K562 (cell line): ENCODE measurements around the gene ZNF235. TPM values are rescaled to one million over a fixed set of nuclear protein-coding genes. Genes with fewer than 3 reads are reported as not detected.

Experiments used
- ATAC-seq: fragments of 200-7000 bp; cut with Tn5 transposase; 3 replicates; pipeline ENCODE4 v1.9.1; 2020; ENCODE audit warnings: moderate library complexity
- BruUV-seq: library from RNA; stranded (reverse); fragments of 400-500 nt; replicated peaks from 2 replicates; lab custom pipeline; 2021; lab: Mats Ljungman, UMichigan
- CTCF ChIA-PET: fragments of 300-600 bp; formaldehyde crosslinking; extraction: SDS; loops from one replicate; lab custom pipeline; 2021; ENCODE audit warnings: low intra/inter-chr PET ratio; lab: Yijun Ruan, JAX
- POLR2A ChIA-PET: fragments of 300-600, 350-650 bp; sonication (Branson Sonifier 250); formaldehyde crosslinking; extraction: SDS; loops from one replicate; lab custom pipeline; 2021; ENCODE audit warnings: antibody characterized with exemption, inconsistent platforms; lab: Yijun Ruan, JAX
- DNase-seq, 4 experiments: peaks; one replicate each; pipeline versions ENCODE4 v3.0.0 to v3.0.0-alpha.2; 2011 to 2018; ENCODE audit warnings: low spot score in 3 of 4, mixed read lengths in 3 of 4; ENCODE audit errors: extremely low read depth in 1 of 4
- FAIRE-seq: peaks from 2 replicates; lab custom pipeline; 2011; peaks lifted over from hg19 to GRCh38; lab: Jason Lieb, UNC
- H2AFZ ChIP-seq: 2 replicates; pipeline ENCODE4 v1.6.0; 2011; ENCODE audit warnings: low read depth, low read length, control low read depth, inconsistent platforms
- H3K27ac ChIP-seq: fragments of 200-600 bp; 3 replicates; pipeline ENCODE4 v1.8.0; 2011; ENCODE audit warnings: low read depth, mild to moderate bottlenecking, control low read depth, inconsistent platforms, low read length, moderate library complexity, mixed read lengths; ENCODE audit errors: extremely low read depth
- H3K27me3 ChIP-seq, 2 experiments: fragments of 300-600 bp in 1 of 2; 2 replicates in 1 of 2; 3 replicates in 1 of 2; pipeline versions ENCODE4 v1.6.0 to v1.8.0; 2011; ENCODE audit warnings: inconsistent platforms in 2 of 2, low read length in 2 of 2, mild to moderate bottlenecking in 1 of 2, mixed read lengths in 1 of 2, moderate library complexity in 1 of 2; ENCODE audit not compliant: control insufficient read depth in 2 of 2, insufficient read depth in 2 of 2
- H3K36me3 ChIP-seq: fragments of 300-600 bp; 3 replicates; pipeline ENCODE4 v1.8.0; 2011; ENCODE audit warnings: mild to moderate bottlenecking, low read length, inconsistent platforms; ENCODE audit not compliant: control insufficient read depth, insufficient read depth
- H3K4me1 ChIP-seq, 2 experiments: fragments of 200-600 bp in 1 of 2; replicated peaks in 1 of 2; 2 replicates in 1 of 2; 3 replicates in 1 of 2; pipeline versions ENCODE4 v1.5.1 to v1.8.0; 2011; ENCODE audit warnings: inconsistent platforms in 2 of 2, low read length in 2 of 2, mild to moderate bottlenecking in 1 of 2, mixed read lengths in 1 of 2, moderate library complexity in 1 of 2; ENCODE audit not compliant: control insufficient read depth in 2 of 2, insufficient read depth in 2 of 2
- H3K4me2 ChIP-seq: 2 replicates; pipeline ENCODE4 v1.6.1; 2011; ENCODE audit warnings: low read length, control low read depth, inconsistent platforms, mixed read lengths; ENCODE audit not compliant: insufficient read depth
- H3K4me3 ChIP-seq: fragments of 200-600 bp; sonication (generic), shearing (Covaris generic); 2 replicates; pipeline ENCODE4 v1.5.1; 2016; ENCODE audit warnings: control low read depth, inconsistent platforms
- H3K79me2 ChIP-seq: fragments of 200-600 bp; 3 replicates; pipeline ENCODE4 v1.8.0; 2011; ENCODE audit warnings: low read length, inconsistent platforms; ENCODE audit not compliant: control insufficient read depth, insufficient read depth
- H3K9ac ChIP-seq, 2 experiments: 2 replicates each; pipeline versions ENCODE4 v1.6.0 to v1.6.1; 2011; ENCODE audit warnings: low read depth in 2 of 2, low read length in 2 of 2, control low read depth in 1 of 2, inconsistent platforms in 1 of 2, mild to moderate bottlenecking in 1 of 2, mixed read lengths in 1 of 2; ENCODE audit not compliant: insufficient read depth in 1 of 2
- H3K9me1 ChIP-seq: one replicate; pipeline ENCODE4 v1.6.0; 2011; ENCODE audit warnings: inconsistent platforms, mild to moderate bottlenecking, low read length, moderate library complexity; ENCODE audit not compliant: control insufficient read depth, insufficient read depth
- H3K9me3 ChIP-seq: replicated peaks from 2 replicates; pipeline ENCODE4 v1.5.1; 2011; ENCODE audit warnings: low read depth, low read length, inconsistent platforms; ENCODE audit not compliant: control insufficient read depth, insufficient read depth
- H4K20me1 ChIP-seq: replicated peaks from 2 replicates; pipeline ENCODE4 v1.6.1; 2011; ENCODE audit warnings: low read length, inconsistent platforms, mixed read lengths; ENCODE audit not compliant: control insufficient read depth, insufficient read depth
- CBX2 ChIP-seq: fragments of 200-600 bp; sonication (generic); IDR thresholded peaks from one replicate; pipeline ENCODE4 v1.6.1; 2012; ENCODE audit warnings: mild to moderate bottlenecking, low read length, inconsistent platforms; ENCODE audit not compliant: insufficient read depth, poor library complexity, severe bottlenecking
- DIDO1 ChIP-seq: fragments of 450-650 bp; IDR thresholded peaks from 2 replicates; pipeline ENCODE4 v1.6.1; 2016; ENCODE audit warnings: low read depth, missing biosample characterization, missing genetic modification characterization
- HDAC2 ChIP-seq: fragments of 450-650 bp; IDR thresholded peaks from 2 replicates; pipeline ENCODE4 v1.6.1; 2016; ENCODE audit warnings: mild to moderate bottlenecking
- MYNN ChIP-seq, 2 experiments: sonication (generic); formaldehyde crosslinking in 1 of 2; IDR thresholded peaks; 2 replicates each; pipeline versions ENCODE4 v1.5.0 to v1.6.1; 2016 to 2020; ENCODE audit warnings: antibody characterized with exemption in 1 of 2, missing genetic modification reagents in 1 of 2
- RUNX1 ChIP-seq: sonication (generic); IDR thresholded peaks from 2 replicates; pipeline ENCODE4 v1.6.1; 2016; ENCODE audit warnings: antibody characterized with exemption, low read depth
- ZNF24 ChIP-seq: fragments of 450-650 bp; IDR thresholded peaks from 2 replicates; pipeline ENCODE4 v1.6.1; 2016
- ZNF274 ChIP-seq: IDR thresholded peaks from 2 replicates; pipeline ENCODE4 v1.6.1; 2011; ENCODE audit warnings: low read depth, mild to moderate bottlenecking, low read length, moderate library complexity, borderline replicate concordance
- WGBS: fragments of 100-300 bp; shearing (Covaris generic); methylation state at CpG from one replicate; pipeline ENCODE4 v1.1.6; 2016; ENCODE audit warnings: low coverage, mixed read lengths; ENCODE audit not compliant: insufficient coverage; ENCODE audit errors: missing lambda C conversion rate; 5-methylcytosine and 5-hydroxymethylcytosine counted together
- in situ Hi-C: fragments of 300-500 bp; cut with MboI; formaldehyde crosslinking; loops from 4 replicates; pipeline ENCODE4 v1.15.0; 2018; ENCODE audit warnings: inconsistent platforms, mixed read lengths
- intact Hi-C: fragments of 100-400 bp; cut with micrococcal nuclease; formaldehyde crosslinking; loops from 2 replicates; pipeline ENCODE4 v1.14.2; 2022
- polyA plus RNA-seq, 8 experiments: library from polyadenylated mRNA; depleted of rRNA in 4 of 8; stranded (reverse) in 5 of 8; unstranded in 3 of 8; fragments of >200 nt; fragmentation: Nextera tagmentation in 2 of 8; fragmentation: Illumina TruSeq in 1 of 8; extraction: Ambion mirVana in 2 of 8; extraction: Trizol in 1 of 8; gene quantifications; 2 replicates each; pipeline versions ENCODE4 v1.2.1 to v1.2.3, GENCODE V29; 2011 to 2014; ENCODE audit warnings: inconsistent platforms in 1 of 8, missing spikeins in 1 of 8
- total RNA-seq, 7 experiments: library from RNA; depleted of rRNA in 6 of 7; stranded (reverse); fragments of >200 nt in 6 of 7; fragmentation: Illumina TruSeq in 2 of 7; extraction: Trizol in 2 of 7; gene quantifications; 2 replicates each; pipeline versions ENCODE4 v1.2.1 to v1.2.3, GENCODE V29; 2011 to 2021; ENCODE audit warnings: low replicate concordance in 1 of 7
- TF ChIP-seq, protein P1 (sequence below): sonication (generic); IDR thresholded peaks from 2 replicates; pipeline ENCODE4 v1.6.1; 2016
- TF ChIP-seq, protein P2 (sequence below): fragments of 250-450 bp; sonication (Bioruptor Pico); IDR thresholded peaks from 2 replicates; pipeline ENCODE4 v1.5.0; 2021; ENCODE audit warnings: mild to moderate bottlenecking, moderate library complexity

ZNF235 gene
- total and polyA plus RNA-seq, 9 of the 15 experiments (the other 6 are each of a cell fraction or from before 2014, with no cell fraction given), result 0.68 to 2.9 (median 1.3) TPM

DNA sequence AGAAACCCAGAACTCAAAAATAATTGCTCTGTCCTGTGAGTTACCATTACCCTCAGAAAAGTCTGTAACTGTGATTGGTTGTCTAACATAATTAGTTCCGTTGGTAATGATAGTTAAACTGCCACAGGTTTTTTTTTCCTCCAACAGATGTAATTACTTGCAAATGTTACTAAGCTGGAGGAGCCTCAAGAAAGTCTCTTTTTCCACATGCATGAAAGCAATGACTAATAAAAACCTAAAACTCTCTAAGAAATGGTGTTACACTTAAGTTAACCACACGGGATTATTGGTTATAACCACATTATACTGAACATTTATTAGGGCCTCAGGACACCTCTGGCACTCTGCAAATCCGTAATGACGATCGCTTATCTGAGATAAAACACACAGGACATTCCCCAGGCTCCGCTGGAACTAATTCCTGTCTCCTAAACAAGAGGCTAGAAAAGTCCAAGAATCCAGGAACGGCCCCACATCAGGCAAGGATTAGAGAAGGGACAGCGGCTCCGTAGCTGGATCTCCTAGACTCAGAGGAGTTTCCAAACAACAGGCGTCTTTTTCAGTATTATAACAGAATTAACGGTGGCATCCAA is 753 bp downstream of the ZNF235 start (continued):
- TF ChIP-seq, protein P1, sequence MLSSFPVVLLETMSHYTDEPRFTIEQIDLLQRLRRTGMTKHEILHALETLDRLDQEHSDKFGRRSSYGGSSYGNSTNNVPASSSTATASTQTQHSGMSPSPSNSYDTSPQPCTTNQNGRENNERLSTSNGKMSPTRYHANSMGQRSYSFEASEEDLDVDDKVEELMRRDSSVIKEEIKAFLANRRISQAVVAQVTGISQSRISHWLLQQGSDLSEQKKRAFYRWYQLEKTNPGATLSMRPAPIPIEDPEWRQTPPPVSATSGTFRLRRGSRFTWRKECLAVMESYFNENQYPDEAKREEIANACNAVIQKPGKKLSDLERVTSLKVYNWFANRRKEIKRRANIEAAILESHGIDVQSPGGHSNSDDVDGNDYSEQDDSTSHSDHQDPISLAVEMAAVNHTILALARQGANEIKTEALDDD, result peak; percentile 19; the same call in 1 of the 2 replicates
- TF ChIP-seq, protein P2, sequence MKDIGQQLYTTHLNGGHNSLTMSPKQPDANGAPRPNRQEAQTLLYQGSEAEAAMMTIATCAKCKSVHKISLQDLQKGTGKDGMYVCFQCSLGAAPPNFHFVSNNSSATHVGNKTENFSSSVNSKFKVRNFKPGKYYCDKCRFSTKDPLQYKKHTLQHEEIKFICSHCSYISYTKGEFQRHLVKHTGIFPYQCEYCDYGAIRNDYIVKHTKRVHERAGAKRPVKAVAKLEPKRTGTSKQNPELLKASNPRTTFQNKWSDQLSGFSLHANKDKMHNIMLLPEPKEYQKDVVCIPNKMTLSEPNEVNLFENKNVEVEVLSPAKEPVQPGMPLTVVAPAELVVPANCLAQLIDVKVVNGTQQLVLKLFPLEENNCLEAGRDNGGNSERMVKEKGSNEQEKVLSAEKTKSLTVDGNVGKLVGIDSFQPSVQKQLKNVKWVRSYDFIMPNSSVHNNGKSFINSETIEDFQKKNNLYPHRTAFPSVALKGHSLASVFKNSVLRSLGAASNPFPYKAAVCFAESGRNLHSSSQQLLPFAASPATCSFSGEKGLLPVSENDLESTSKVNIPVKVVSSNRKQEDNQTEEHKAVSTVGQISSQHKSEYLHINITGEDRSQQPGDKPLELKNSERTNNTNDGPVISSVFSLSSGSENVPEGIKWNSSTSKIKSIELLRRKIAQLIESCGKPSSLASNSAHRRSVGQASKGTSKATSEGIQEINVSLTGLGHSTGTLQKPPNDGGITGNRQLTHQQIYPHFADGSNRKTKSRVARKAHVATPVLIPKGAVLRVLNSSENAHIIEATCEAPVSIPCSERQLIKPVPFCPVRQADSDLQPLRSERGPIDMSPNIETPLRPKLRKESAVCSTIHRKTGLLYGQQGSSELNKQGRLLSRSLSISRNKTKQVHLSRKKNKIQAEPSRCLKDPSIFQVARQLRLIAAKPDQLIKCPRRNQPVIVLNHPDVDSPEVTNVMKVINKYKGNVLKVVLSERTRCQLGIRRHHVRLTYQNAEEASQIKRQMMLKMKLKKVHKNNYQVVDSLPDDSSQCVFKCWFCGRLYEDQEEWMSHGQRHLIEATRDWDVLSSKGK (CRISPR knock-in tag), result no peak

DNA sequence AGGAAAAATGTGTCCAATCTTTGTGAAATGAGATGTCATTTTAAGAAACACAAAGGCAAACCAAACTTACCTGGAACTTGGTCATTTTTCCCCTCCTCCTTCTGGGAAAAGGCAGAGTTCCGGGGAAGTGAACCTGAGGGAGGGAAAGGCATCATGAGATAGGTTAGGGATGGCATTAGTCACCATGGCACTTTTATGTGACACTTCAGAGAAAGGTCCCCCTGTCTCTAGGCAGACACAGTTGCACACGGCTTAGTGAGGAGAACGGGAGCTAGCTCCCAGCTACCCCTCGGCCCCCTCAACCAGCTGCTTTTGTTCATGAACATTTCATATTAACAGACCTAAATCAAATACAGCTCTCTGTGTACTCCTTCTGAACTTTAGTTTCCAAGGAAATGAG is 1.5 kb downstream of the ZNF235 start:
- ChIA-PET POLR2A (interaction anchor here (0.7 kb wide), 1 partner anchor 1080 kb away, joined by 3 read pairs; no protein-coding TSS in a partner anchor), CTCF (no interaction called here)
- DNase-seq (no peak), ATAC-seq (no peak), FAIRE-seq (no peak)
- Histone ChIP-seq H3K4me1 (peaks cover 4% of the 10 kb centered on the region in 2 experiments; a peak in 2 of 5 replicates), H3K9ac (no peak overlapping the region), H4K20me1 (no peaks in the 10 kb centered on the region), H3K27me3 (no peaks in the 10 kb centered on the region; a peak in 1 of 5 replicates), H3K79me2 (no peaks in the 10 kb centered on the region), H3K4me3 (no peak overlapping the region; the same call in 1 of the 2 replicates), H3K36me3 (no peaks in the 10 kb centered on the region; the same call in 2 of the 3 replicates), H3K9me1 (no peaks in the 10 kb centered on the region), H2AFZ (peak overlapping the region; percentile 35; the same call in 1 of the 2 replicates), H3K4me2 (peak overlapping the region; percentile 51), H3K9me3 (no peaks in the 10 kb centered on the region; the same call in 1 of the 2 replicates), H3K27ac (no peak overlapping the region)
- intact Hi-C loops, result loop anchor here (10.0 kb wide), 1 partner anchor 89 kb away; the partner anchor contains the start of gene ZNF227
- BruUV-seq, result no TSS peak
- in situ Hi-C loops, result no loop called here
- 53% methylated on average over 4 of the region's 4 CpGs for WGBS
- no peak for TF ChIP-seq CBX2
- TF ChIP-seq MYNN (IDR thresholded peaks at IDR 0.05), result no peak
- TF ChIP-seq MYNN (CRISPR knock-in tag; IDR thresholded peaks at IDR 0.05), result no peak
- TF ChIP-seq RUNX1, result no peak
- no peak for TF ChIP-seq ZNF24
- no peak for TF ChIP-seq ZNF274
- no peak for TF ChIP-seq DIDO1 (tag)
- no peak for TF ChIP-seq HDAC2
- TF ChIP-seq, all 486 proteins: peak for 0
